K562 (cell line): ENCODE data around the gene CCSER1. TPM values are rescaled to one million over a fixed set of nuclear protein-coding genes. Genes with fewer than 3 reads are reported as not detected.

Experiments
- ATAC-seq: fragments of 200-7000 bp; cut with Tn5 transposase; 3 replicates; pipeline ENCODE4 v1.9.1; 2020; ENCODE audit warnings: moderate library complexity
- BruUV-seq: library from RNA; stranded (reverse); fragments of 400-500 nt; replicated peaks from 2 replicates; lab custom pipeline; 2021; lab: Mats Ljungman, UMichigan
- CTCF ChIA-PET: fragments of 300-600 bp; formaldehyde crosslinking; extraction: SDS; loops from one replicate; lab custom pipeline; 2021; ENCODE audit warnings: low intra/inter-chr PET ratio; lab: Yijun Ruan, JAX
- POLR2A ChIA-PET: fragments of 300-600, 350-650 bp; sonication (Branson Sonifier 250); formaldehyde crosslinking; extraction: SDS; loops from one replicate; lab custom pipeline; 2021; ENCODE audit warnings: antibody characterized with exemption, inconsistent platforms; lab: Yijun Ruan, JAX
- DNase-seq, 4 experiments: peaks; one replicate each; pipeline versions ENCODE4 v3.0.0 to v3.0.0-alpha.2; 2011 to 2018; ENCODE audit warnings: low spot score in 3 of 4, mixed read lengths in 3 of 4; ENCODE audit errors: extremely low read depth in 1 of 4
- FAIRE-seq: peaks from 2 replicates; lab custom pipeline; 2011; peaks lifted over from hg19 to GRCh38; lab: Jason Lieb, UNC
- H2AFZ ChIP-seq: 2 replicates; pipeline ENCODE4 v1.6.0; 2011; ENCODE audit warnings: low read depth, low read length, control low read depth, inconsistent platforms
- H3K27ac ChIP-seq: fragments of 200-600 bp; 3 replicates; pipeline ENCODE4 v1.8.0; 2011; ENCODE audit warnings: low read depth, mild to moderate bottlenecking, control low read depth, inconsistent platforms, low read length, moderate library complexity, mixed read lengths; ENCODE audit errors: extremely low read depth
- H3K27me3 ChIP-seq, 2 experiments: fragments of 300-600 bp in 1 of 2; 2 replicates in 1 of 2; 3 replicates in 1 of 2; pipeline versions ENCODE4 v1.6.0 to v1.8.0; 2011; ENCODE audit warnings: inconsistent platforms in 2 of 2, low read length in 2 of 2, mild to moderate bottlenecking in 1 of 2, mixed read lengths in 1 of 2, moderate library complexity in 1 of 2; ENCODE audit not compliant: control insufficient read depth in 2 of 2, insufficient read depth in 2 of 2
- H3K36me3 ChIP-seq: fragments of 300-600 bp; 3 replicates; pipeline ENCODE4 v1.8.0; 2011; ENCODE audit warnings: mild to moderate bottlenecking, low read length, inconsistent platforms; ENCODE audit not compliant: control insufficient read depth, insufficient read depth
- H3K4me1 ChIP-seq, 2 experiments: fragments of 200-600 bp in 1 of 2; replicated peaks in 1 of 2; 2 replicates in 1 of 2; 3 replicates in 1 of 2; pipeline versions ENCODE4 v1.5.1 to v1.8.0; 2011; ENCODE audit warnings: inconsistent platforms in 2 of 2, low read length in 2 of 2, mild to moderate bottlenecking in 1 of 2, mixed read lengths in 1 of 2, moderate library complexity in 1 of 2; ENCODE audit not compliant: control insufficient read depth in 2 of 2, insufficient read depth in 2 of 2
- H3K4me2 ChIP-seq: 2 replicates; pipeline ENCODE4 v1.6.1; 2011; ENCODE audit warnings: low read length, control low read depth, inconsistent platforms, mixed read lengths; ENCODE audit not compliant: insufficient read depth
- H3K4me3 ChIP-seq: fragments of 200-600 bp; sonication (generic), shearing (Covaris generic); 2 replicates; pipeline ENCODE4 v1.5.1; 2016; ENCODE audit warnings: control low read depth, inconsistent platforms
- H3K79me2 ChIP-seq: fragments of 200-600 bp; 3 replicates; pipeline ENCODE4 v1.8.0; 2011; ENCODE audit warnings: low read length, inconsistent platforms; ENCODE audit not compliant: control insufficient read depth, insufficient read depth
- H3K9ac ChIP-seq, 2 experiments: 2 replicates each; pipeline versions ENCODE4 v1.6.0 to v1.6.1; 2011; ENCODE audit warnings: low read depth in 2 of 2, low read length in 2 of 2, control low read depth in 1 of 2, inconsistent platforms in 1 of 2, mild to moderate bottlenecking in 1 of 2, mixed read lengths in 1 of 2; ENCODE audit not compliant: insufficient read depth in 1 of 2
- H3K9me1 ChIP-seq: one replicate; pipeline ENCODE4 v1.6.0; 2011; ENCODE audit warnings: inconsistent platforms, mild to moderate bottlenecking, low read length, moderate library complexity; ENCODE audit not compliant: control insufficient read depth, insufficient read depth
- H3K9me3 ChIP-seq: replicated peaks from 2 replicates; pipeline ENCODE4 v1.5.1; 2011; ENCODE audit warnings: low read depth, low read length, inconsistent platforms; ENCODE audit not compliant: control insufficient read depth, insufficient read depth
- H4K20me1 ChIP-seq: replicated peaks from 2 replicates; pipeline ENCODE4 v1.6.1; 2011; ENCODE audit warnings: low read length, inconsistent platforms, mixed read lengths; ENCODE audit not compliant: control insufficient read depth, insufficient read depth
- LEF1 ChIP-seq: fragments of 450-650 bp; IDR thresholded peaks from 2 replicates; pipeline ENCODE4 v1.6.1; 2016; ENCODE audit warnings: mild to moderate bottlenecking
- MAX ChIP-seq: sonication (generic); formaldehyde crosslinking; IDR thresholded peaks from 2 replicates; pipeline ENCODE4 v1.9.0; 2022; ENCODE audit warnings: mild to moderate bottlenecking, missing genetic modification reagents
- MYC ChIP-seq, 2 experiments: fragments of 250-450 bp in 1 of 2; sonication (Bioruptor Pico) in 1 of 2; IDR thresholded peaks; 2 replicates each; pipeline versions ENCODE4 v1.5.1 to v1.6.1; 2012 to 2021; ENCODE audit warnings: low read depth in 2 of 2, borderline replicate concordance in 1 of 2, improper control_type of control experiment in 1 of 2, low read length in 1 of 2, mild to moderate bottlenecking in 1 of 2, moderate library complexity in 1 of 2
- SMARCB1 ChIP-seq: IDR thresholded peaks from 2 replicates; pipeline ENCODE4 v1.6.1; 2011; ENCODE audit warnings: improper control_type of control experiment, low read depth; ENCODE audit not compliant: insufficient read length
- THAP12 ChIP-seq: fragments of 250-450 bp; sonication (Bioruptor Pico); IDR thresholded peaks from 2 replicates; pipeline ENCODE4 v1.9.0; 2021; ENCODE audit warnings: mild to moderate bottlenecking, inconsistent platforms
- WGBS: fragments of 100-300 bp; shearing (Covaris generic); methylation state at CpG from one replicate; pipeline ENCODE4 v1.1.6; 2016; ENCODE audit warnings: low coverage, mixed read lengths; ENCODE audit not compliant: insufficient coverage; ENCODE audit errors: missing lambda C conversion rate; 5-methylcytosine and 5-hydroxymethylcytosine counted together
- in situ Hi-C: fragments of 300-500 bp; cut with MboI; formaldehyde crosslinking; loops from 4 replicates; pipeline ENCODE4 v1.15.0; 2018; ENCODE audit warnings: inconsistent platforms, mixed read lengths
- intact Hi-C: fragments of 100-400 bp; cut with micrococcal nuclease; formaldehyde crosslinking; loops from 2 replicates; pipeline ENCODE4 v1.14.2; 2022
- polyA plus RNA-seq, 8 experiments: library from polyadenylated mRNA; depleted of rRNA in 4 of 8; stranded (reverse) in 5 of 8; unstranded in 3 of 8; fragments of >200 nt; fragmentation: Nextera tagmentation in 2 of 8; fragmentation: Illumina TruSeq in 1 of 8; extraction: Ambion mirVana in 2 of 8; extraction: Trizol in 1 of 8; gene quantifications; 2 replicates each; pipeline versions ENCODE4 v1.2.1 to v1.2.3, GENCODE V29; 2011 to 2014; ENCODE audit warnings: inconsistent platforms in 1 of 8, missing spikeins in 1 of 8
- total RNA-seq, 7 experiments: library from RNA; depleted of rRNA in 6 of 7; stranded (reverse); fragments of >200 nt in 6 of 7; fragmentation: Illumina TruSeq in 2 of 7; extraction: Trizol in 2 of 7; gene quantifications; 2 replicates each; pipeline versions ENCODE4 v1.2.1 to v1.2.3, GENCODE V29; 2011 to 2021; ENCODE audit warnings: low replicate concordance in 1 of 7

CCSER1 gene
- total and polyA plus RNA-seq, 9 of the 15 experiments (the other 6 are each of a cell fraction or from before 2014, with no cell fraction given): not detected

GRCh38 chr4:90602726-90603125 lies 475.5 kb downstream of the CCSER1 start:
- no peak for TF ChIP-seq SMARCB1
- TF ChIP-seq THAP12 (CRISPR knock-in tag): no peak
- no peak for TF ChIP-seq MYC (IDR thresholded peaks at IDR 0.05; ENCODE audit: low read depth, low read length)
- no peak for TF ChIP-seq MYC (CRISPR knock-in tag; IDR thresholded peaks at IDR 0.05; ENCODE audit: borderline replicate concordance, low read depth)
- no peak for TF ChIP-seq LEF1
- TF ChIP-seq MAX (CRISPR knock-in tag): no peak
- no peaks in the 10 kb centered on the region for H3K9me1 ChIP-seq
- WGBS: 0% methylated on average over 4 of the region's 4 CpGs
- no peaks in the 10 kb centered on the region for H3K36me3 ChIP-seq
- ATAC-seq: no peak
- ChIA-PET POLR2A (no interaction called here), CTCF (no interaction called here)
- in situ Hi-C loops (no loop called here), intact Hi-C loops (no loop called here)
- H3K9ac ChIP-seq: no peak overlapping the region
- DNase-seq: no peak
- no peaks in the 10 kb centered on the region; the same call in 1 of the 2 replicates for H3K9me3 ChIP-seq
- no peaks in the 10 kb centered on the region for H3K27me3 ChIP-seq
- H3K4me1 ChIP-seq: no peaks in the 10 kb centered on the region
- H3K4me3 ChIP-seq: no peak overlapping the region
- no peak overlapping the region for H3K4me2 ChIP-seq
- no peak overlapping the region for H2AFZ ChIP-seq
- no peak overlapping the region for H3K27ac ChIP-seq
- no TSS peak for BruUV-seq
- H3K79me2 ChIP-seq: no peaks in the 10 kb centered on the region
- H4K20me1 ChIP-seq: no peaks in the 10 kb centered on the region
- FAIRE-seq: no peak
